HL-60 (cell line): Measurements from ENCODE around the gene FLACC1.

Experiments used
- CTCF ChIP-seq: IDR thresholded peaks from one replicate; pipeline ENCODE4 v1.5.1; 2011; ENCODE audit warnings: low read length, control low read depth, inconsistent platforms; ENCODE audit not compliant: insufficient read depth
- GABPA ChIP-seq: IDR thresholded peaks from 2 replicates; pipeline ENCODE4 v1.6.1; 2012; ENCODE audit warnings: low read depth
- POLR2AphosphoS5 ChIP-seq: IDR thresholded peaks from 2 replicates; pipeline ENCODE4 v1.6.1; 2012; ENCODE audit warnings: low read depth
- REST ChIP-seq: IDR thresholded peaks from 2 replicates; pipeline ENCODE4 v1.6.1; 2012; ENCODE audit warnings: low read depth; ENCODE audit not compliant: insufficient replicate concordance
- SPI1 ChIP-seq: IDR thresholded peaks from 2 replicates; pipeline ENCODE4 v1.6.1; 2012; ENCODE audit warnings: low read depth, mild to moderate bottlenecking, borderline replicate concordance

- TF ChIP-seq CTCF (no peak), REST (no peak), POLR2AphosphoS5 (no peak), GABPA (no peak), SPI1 (no peak)
Measured at GRCh38 chr2:201403880-201404279, 46.7 kb upstream of the FLACC1 start.
